BJ (cell line): ENCODE measurements around the gene C5AR1. TPM values are rescaled to one million over a fixed set of nuclear protein-coding genes. Genes with fewer than 3 reads are reported as not detected.

Source experiments
- CTCF ChIA-PET: fragments of 350-600 bp; formaldehyde crosslinking; extraction: SDS; loops from one replicate; lab custom pipeline; 2021; ENCODE audit warnings: antibody characterized with exemption, inconsistent platforms; lab: Yijun Ruan, JAX
- POLR2A ChIA-PET: fragments of 300-600 bp; sonication (Branson Sonifier 250); formaldehyde crosslinking; extraction: SDS; loops from one replicate; lab custom pipeline; 2021; ENCODE audit warnings: antibody characterized with exemption; lab: Charles Lee
- DNase-seq: peaks from one replicate; pipeline ENCODE4 v3.0.0-alpha.2; 2011; ENCODE audit warnings: low read depth
- H3K27me3 ChIP-seq: 2 replicates; pipeline ENCODE4 v1.6.0; 2011; ENCODE audit warnings: low read length; ENCODE audit not compliant: control insufficient read depth, insufficient read depth
- H3K36me3 ChIP-seq: 2 replicates; pipeline ENCODE4 v1.5.1; 2011; ENCODE audit warnings: low read length; ENCODE audit not compliant: control insufficient read depth, insufficient read depth
- H3K4me3 ChIP-seq: 2 replicates; pipeline ENCODE4 v1.5.1; 2011; ENCODE audit warnings: low read depth, mild to moderate bottlenecking, control low read depth, low read length
- polyA plus RNA-seq: library from polyadenylated mRNA; depleted of rRNA; stranded (reverse); fragments of >200 nt; gene quantifications from 2 replicates; pipeline ENCODE4 v1.2.3, GENCODE V29; 2011
- TF ChIP-seq, protein P1 (sequence below): IDR thresholded peaks from 2 replicates; pipeline ENCODE4 v1.5.1; 2011; ENCODE audit warnings: low read depth, mild to moderate bottlenecking, control low read depth, inconsistent platforms, low read length, moderate library complexity; ENCODE audit not compliant: insufficient read depth

The C5AR1 gene
- polyA plus RNA-seq, 1 experiment = 0.42 TPM

DNA sequence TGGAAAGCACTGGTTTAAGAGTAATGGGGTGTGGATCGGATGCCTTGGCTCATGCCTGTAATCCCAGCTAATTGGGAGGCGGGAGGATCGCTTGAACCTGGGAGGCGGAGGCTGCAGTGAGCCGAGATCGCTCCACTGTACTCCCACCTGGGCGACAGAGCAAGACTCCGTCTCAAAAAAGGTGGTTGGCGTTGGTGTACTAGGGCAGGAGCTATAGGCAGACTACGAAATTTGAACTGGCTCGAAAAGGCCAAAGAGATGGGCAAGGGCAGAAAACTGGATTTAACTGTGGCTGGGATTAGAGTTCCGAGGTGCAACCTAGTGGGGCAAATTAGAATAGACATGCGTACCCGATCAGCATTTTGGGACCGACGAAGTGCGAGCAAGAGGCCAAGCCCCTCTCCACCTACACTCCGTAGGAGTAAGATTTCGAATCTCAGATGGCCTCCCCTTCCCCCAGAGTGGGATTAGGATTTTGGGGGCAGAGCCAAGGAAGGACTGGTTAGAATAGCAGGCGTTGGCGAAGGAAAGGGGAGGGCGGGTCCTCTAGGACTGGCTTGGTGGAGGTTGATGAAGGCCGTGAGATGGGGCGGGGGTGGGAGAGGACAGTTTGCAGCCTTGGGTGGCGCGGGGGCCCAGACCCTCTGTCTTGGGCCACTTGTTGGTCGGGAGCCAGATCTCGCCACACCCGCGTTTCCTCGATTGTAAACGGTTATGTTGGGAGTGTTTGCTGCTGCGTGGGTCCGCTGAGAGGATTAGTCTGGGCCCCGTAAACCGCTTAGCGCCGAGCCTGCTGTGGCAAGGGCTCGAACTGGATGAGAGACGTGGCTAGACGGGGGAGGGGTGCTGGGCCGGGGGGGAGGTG, 37.0 kb upstream of the C5AR1 start:
- POLR2A ChIA-PET = no interaction called here
- TF ChIP-seq, protein P1, sequence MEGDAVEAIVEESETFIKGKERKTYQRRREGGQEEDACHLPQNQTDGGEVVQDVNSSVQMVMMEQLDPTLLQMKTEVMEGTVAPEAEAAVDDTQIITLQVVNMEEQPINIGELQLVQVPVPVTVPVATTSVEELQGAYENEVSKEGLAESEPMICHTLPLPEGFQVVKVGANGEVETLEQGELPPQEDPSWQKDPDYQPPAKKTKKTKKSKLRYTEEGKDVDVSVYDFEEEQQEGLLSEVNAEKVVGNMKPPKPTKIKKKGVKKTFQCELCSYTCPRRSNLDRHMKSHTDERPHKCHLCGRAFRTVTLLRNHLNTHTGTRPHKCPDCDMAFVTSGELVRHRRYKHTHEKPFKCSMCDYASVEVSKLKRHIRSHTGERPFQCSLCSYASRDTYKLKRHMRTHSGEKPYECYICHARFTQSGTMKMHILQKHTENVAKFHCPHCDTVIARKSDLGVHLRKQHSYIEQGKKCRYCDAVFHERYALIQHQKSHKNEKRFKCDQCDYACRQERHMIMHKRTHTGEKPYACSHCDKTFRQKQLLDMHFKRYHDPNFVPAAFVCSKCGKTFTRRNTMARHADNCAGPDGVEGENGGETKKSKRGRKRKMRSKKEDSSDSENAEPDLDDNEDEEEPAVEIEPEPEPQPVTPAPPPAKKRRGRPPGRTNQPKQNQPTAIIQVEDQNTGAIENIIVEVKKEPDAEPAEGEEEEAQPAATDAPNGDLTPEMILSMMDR = no peak
- H3K4me3 ChIP-seq = peak overlapping the region; percentile 78
- CTCF ChIA-PET = interaction anchor here (0.9 to 1.1 kb wide), 2 partner anchors 15 to 25 kb away, joined by 3 to 4 read pairs; no protein-coding TSS in a partner anchor
- peaks cover 19% of the 10 kb centered on the region for H3K36me3 ChIP-seq
- no peak for DNase-seq
- H3K27me3 ChIP-seq = no peaks in the 10 kb centered on the region

GRCh38 chr19:47273313-47274070, 36.2 kb upstream of the C5AR1 start:
- Histone ChIP-seq H3K27me3 (no peaks in the 10 kb centered on the region), H3K4me3 (peak overlapping the region; percentile 78), H3K36me3 (peaks cover 19% of the 10 kb centered on the region)
- ChIA-PET POLR2A (interaction anchor here (0.5 to 2.0 kb wide), 4 partner anchors 16 to 174 kb away, joined by 3 to 15 read pairs (median 4); partner anchors contain the start of gene CCDC9), CTCF (interaction anchor here (0.8 to 3.8 kb wide), 3 partner anchors 11 to 29 kb away, joined by 3 to 25 read pairs (median 8); no protein-coding TSS in a partner anchor)
- TF ChIP-seq, protein P1 = no peak
- no peak for DNase-seq

- no peak for DNase-seq
- Histone ChIP-seq H3K27me3 (no peaks in the 10 kb centered on the region), H3K4me3 (peak within 1 kb of the TSS; percentile 78), H3K36me3 (peaks cover 19% of the 10 kb centered on the region)
- CTCF ChIA-PET = interaction anchor here (0.8 to 3.8 kb wide), 5 partner anchors 10 to 154 kb away, joined by 3 to 25 read pairs (median 8); no protein-coding TSS in a partner anchor
- POLR2A ChIA-PET = interaction anchor here (0.5 to 2.0 kb wide), 5 partner anchors 17 to 544 kb away, joined by 3 to 15 read pairs (median 3); partner anchors contain the start of gene CCDC9
- TF ChIP-seq, protein P1 = no peak
Observed at GRCh38 chr19:47274071-47274890, 35.4 kb upstream of the C5AR1 start, which contains the start of gene INAFM1. TSS of gene INAFM1 (plus strand) at chr19:47274885. CDS start at chr19:47274920, 35 bp downstream.

GRCh38 chr19:47274891-47275761, 34.5 kb upstream of the C5AR1 start:
- ChIA-PET CTCF (interaction anchor here (0.6 to 3.9 kb wide), 13 partner anchors 9 to 561 kb away, joined by 3 to 25 read pairs (median 4); partner anchors contain the start of genes DHX34 and EHD2), POLR2A (interaction anchor here (0.7 to 2.0 kb wide), 2 partner anchors 18 to 545 kb away, joined by 3 to 15 read pairs; partner anchors contain the start of gene CCDC9)
- Histone ChIP-seq H3K4me3 (peak overlapping the region; percentile 40), H3K27me3 (no peaks in the 10 kb centered on the region), H3K36me3 (peaks cover 18% of the 10 kb centered on the region)
- TF ChIP-seq, protein P1 = no peak
- no peak for DNase-seq
